ENCODE measurements around the gene HENMT1.
"Not testable (repeated sequence)": the region's sequence is repeated elsewhere in the genome, so short reads cannot be mapped to it uniquely, and the experiment has no call there.

HENMT1 gene

DNA sequence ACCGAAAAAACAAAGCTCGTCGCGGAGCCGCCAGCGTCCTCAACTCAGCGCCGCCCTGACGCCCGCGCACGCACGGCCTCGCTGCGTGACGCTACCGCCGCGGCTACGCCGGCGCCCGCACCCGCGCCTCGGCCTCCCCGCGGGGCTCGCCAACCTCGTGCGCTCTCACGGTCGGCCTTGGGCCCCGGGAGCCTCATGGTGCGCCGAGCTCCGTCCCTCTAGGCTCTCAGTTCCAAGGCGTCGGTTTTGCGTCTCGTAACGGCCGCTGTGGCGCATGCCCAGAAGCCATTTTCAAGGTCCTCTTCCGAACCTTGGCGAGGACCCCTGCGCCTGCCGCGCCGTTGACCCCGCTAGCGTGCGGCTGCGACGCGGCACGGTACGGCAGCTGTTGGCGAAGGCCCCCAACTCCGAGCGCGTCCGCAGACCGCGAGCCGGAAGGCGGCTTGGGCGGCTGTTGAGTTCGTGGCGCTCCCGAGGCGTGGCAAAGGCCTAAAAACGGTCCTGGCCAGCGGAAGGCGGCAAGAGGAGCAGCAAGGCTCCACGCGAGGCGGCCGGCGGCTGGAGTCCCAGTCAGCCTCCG lies at the start of gene HENMT1:
Gene HENMT1 (minus strand): TSS at position 64 of the 580 bp plus-strand sequence. CDS start 1,209 bp downstream, outside the sequence.
- peak; percentile 26 for DNase-seq (ENCODE audit: low spot score)

DNA sequence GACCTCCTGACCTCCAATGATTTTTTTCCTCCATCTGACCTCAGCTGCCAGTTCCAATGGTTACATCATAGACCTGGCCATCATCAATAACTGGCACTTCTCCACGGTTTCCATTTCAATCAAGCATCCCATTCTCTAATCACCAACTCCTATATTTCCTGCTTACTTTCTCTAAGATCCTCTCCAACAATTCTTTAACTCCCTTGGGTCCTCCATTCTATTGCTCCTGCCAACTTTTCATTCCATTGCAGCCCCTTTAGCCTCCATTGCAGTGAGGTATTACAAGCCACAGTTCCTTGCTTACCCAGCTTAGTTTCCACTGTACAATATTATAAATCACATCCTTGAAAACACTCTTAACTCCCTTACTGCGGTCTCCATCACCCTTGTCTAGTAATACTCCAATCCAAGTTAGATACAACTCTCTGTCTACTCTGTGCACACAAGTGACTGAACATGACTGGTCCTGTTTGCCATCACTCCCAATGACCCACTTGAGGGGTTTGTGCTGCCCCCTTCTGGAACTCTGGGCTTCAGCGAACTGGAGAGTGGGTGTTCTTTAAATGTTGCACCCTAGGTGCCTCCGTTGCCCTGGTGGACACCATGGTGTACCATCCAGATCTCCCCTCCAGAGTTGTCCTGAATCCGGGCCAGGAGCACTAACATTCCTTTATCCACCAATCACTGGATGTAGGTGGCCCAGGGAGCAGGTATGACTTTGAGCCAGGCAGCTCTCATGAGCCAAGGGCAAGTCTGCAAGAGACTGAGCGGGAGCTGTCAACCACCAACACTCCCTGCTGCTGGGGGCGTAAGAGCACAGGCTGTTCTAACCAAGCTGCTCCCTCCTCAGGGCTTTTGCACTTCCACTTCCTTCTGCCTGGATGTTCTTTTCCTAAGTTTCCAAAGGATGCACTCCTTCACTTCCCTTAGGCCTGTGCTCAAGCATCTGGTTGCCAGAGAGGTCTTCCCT lies 48.1 kb upstream of the HENMT1 start:
- DNase-seq (ENCODE audit: low spot score) = no peak

DNA sequence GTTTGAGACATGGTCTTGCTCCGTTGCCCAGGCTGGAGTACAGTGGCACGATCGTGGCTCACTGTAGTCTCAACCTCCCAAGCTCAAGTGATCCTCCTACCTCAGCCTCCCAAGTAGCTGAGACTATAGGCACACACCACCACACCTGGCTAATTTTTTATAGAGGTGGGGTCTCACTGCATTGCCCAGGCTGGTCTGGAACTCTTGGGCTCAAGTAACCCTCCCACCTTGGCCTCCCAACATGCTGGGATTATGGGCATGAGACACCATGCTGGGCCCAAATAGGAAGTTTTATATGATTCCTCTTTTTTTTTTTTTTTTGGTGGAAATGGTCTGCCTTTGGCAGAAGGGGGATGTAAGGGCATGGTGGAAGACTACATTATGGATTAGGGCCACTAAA lies 45.8 kb upstream of the HENMT1 start:
- DNase-seq (ENCODE audit: low spot score) = no peak

DNA sequence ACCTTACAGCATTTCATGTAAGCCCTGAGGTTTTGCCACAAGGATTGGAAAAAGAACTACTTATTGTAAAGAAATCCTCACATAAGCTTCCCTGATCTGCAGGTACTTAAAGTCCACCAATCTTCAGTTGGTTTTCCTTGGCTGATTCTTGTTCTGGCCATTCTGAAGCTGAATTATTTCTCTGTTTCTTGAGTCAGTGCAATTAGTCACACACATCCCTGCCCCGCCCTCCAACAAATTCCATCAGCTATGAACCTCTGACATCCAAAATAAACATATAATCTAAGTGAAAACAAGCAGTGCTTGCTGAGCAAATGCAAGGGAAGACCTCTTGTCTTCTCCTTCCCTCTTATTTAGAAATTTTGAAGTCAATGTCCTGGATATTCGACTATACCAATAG lies 43.6 kb upstream of the HENMT1 start:
- no peak for DNase-seq (ENCODE audit: low spot score)

DNA sequence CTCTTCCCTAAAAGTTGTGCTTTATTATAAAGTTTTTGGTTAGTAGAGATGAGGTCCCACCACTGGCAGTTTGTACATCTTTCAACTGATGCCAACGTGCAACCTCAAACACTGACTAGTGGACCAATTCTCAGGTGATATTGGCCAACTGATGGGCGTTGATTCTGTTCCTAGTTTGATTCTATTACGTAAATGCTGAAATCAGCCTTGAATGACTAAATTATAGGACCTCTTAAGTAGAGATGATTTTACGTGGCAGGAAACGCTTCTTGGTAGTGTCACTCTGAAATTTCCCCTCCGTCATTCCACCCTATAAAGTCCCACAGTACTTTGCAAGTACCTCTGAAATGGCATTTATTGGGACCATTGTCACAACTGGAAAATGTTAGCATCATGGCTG lies 43.0 kb upstream of the HENMT1 start:
- no peak for DNase-seq (ENCODE audit: low spot score)

DNA sequence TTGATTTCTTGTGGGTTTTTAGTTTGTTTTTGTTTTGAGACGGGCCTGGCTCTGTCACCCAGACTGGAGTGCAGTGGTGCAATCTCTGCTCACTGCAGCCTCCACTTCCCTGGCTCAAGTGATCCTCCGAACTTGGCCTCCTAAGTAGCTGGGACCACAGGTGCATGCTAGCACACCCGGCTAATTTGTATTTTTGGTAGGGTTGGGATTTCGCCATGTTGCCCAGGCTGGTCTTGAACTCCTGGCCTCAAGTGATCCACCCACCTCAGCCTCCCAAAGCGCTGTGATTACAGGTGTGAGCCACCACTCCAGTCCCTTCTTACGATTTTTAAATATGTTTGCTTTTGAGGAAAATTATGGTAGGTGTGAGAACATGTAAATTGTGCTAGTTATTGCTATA lies 41.2 kb upstream of the HENMT1 start:
- not testable (repeated sequence) for DNase-seq (ENCODE audit: low spot score)

DNA sequence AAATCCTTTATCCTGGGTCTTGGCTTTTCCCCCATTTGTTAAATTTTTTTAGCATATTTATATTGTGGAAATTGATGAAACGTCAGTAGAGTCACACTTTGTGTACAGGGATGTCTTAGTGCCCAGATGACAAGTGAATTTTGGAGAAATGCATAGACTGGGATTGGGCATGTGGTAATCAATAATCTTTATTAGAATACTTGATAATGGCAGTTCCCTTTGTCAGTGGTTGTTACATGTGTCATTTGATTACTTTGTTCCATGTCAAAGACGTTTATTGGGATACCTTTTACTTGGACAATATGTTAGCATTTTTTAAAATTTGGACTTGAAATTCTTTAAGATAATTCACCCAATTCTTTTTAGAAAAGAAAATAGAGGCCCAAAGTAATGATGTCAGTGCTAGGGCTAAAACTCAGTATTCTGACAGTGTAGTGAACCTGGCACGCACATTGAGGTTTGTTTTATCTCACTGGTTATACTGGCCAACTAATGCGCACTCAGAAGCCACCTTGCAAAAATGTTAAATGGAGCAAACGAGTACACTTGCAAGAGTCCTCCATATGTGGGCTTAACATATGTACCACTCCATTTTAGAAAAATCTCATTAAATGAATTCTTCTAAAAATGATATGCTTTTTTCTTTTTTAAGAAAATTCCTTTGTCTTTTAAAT lies 40.4 kb upstream of the HENMT1 start:
- DNase-seq (ENCODE audit: low spot score) = peak; percentile 42

DNA sequence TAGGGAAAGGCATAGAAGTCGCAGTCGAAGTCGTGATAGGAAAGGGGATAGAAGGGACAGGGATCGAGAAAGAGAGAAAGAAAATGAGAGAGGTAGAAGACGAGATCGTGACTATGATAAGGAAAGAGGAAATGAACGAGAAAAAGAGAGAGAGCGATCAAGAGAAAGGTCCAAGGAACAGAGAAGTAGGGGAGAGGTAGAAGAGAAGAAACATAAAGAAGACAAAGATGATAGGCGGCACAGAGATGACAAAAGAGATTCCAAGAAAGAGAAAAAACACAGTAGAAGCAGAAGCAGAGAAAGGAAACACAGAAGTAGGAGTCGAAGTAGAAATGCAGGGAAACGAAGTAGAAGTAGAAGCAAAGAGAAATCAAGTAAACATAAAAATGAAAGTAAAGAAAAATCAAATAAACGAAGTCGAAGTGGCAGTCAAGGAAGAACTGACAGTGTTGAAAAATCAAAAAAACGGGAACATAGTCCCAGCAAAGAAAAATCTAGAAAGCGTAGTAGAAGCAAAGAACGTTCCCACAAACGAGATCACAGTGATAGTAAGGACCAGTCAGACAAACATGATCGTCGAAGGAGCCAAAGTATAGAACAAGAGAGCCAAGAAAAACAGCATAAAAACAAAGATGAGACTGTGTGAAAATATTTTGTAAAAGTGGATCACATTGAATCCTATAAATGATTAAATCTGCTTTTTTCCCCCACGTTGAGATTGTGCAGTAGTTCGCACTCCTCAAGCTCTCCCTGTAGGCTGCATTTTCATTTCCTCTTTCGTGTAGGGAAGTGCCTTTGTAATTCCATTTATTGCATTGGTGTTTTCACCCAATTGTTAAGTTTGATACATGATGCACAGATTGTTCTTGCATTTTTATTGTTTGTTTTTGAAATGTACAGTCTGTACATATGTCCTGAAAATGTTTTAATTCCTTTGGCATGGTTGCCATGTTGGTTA lies 38.8 kb upstream of the HENMT1 start:
- no peak for DNase-seq (ENCODE audit: low spot score)

DNA sequence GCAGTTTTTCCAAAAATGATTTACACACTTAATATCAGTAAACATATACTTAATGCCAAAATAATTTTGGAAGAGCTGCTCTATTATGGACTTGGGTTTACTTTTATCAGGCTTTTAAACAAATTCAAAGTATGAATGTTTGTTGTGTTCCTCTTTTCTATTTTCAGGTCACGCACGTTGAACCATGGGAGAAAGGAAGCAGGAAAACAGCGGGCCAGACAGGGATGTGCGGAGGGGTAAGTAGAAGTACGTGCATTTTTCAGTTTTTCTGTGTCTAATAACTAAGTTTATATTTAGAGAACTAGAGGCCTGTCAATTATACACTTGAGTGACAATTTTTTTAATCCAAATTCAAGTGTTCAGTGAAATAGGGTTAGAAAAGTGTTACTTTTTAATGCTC lies 34.6 kb upstream of the HENMT1 start:
- no peak for DNase-seq (ENCODE audit: low spot score)

DNA sequence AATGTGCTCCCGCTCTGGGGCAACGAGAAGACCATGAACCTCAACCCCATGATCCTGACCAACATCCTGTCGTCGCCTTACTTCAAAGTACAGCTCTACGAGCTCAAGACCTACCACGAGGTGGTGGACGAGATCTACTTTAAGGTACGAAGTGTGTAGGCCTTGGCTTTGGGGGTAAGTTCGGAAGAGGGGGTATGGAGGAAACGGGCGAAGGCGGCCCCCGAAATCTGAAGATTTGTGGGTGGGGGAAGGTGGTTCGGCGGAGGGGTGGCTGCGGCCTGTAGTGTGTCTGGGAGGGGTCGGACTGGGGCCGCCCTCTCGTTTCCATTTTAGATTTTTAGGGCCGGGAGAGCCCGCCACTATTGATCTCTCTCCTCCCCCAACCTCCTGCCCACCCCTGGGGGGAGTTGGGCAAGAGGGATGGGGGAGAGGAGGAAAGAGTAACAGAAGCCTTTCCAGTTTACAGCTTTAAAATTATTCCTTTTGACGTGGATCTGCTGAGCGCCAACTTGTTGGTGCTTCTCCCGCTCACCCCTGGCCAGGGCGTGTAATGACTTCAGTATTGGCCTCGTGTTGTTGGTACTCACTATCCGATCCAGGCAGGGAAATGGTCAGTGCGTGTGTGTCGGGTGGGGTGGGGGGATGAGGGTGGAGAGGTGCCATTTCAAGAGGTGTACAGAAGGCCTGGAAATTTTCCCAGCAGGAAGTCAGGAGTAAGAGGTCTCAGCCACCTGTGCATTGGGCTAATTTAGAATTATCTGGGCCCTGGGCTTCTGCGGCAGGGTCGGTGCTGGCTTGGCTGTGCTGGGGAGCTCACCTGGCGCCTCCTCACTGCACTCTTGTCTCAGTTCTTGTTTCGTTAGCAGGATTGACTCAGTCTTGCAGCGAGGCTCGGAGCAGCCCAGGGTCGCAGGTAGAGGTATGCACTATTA lies 32.1 kb upstream of the HENMT1 start:
- peak; percentile 93 for DNase-seq (ENCODE audit: low spot score)

DNA sequence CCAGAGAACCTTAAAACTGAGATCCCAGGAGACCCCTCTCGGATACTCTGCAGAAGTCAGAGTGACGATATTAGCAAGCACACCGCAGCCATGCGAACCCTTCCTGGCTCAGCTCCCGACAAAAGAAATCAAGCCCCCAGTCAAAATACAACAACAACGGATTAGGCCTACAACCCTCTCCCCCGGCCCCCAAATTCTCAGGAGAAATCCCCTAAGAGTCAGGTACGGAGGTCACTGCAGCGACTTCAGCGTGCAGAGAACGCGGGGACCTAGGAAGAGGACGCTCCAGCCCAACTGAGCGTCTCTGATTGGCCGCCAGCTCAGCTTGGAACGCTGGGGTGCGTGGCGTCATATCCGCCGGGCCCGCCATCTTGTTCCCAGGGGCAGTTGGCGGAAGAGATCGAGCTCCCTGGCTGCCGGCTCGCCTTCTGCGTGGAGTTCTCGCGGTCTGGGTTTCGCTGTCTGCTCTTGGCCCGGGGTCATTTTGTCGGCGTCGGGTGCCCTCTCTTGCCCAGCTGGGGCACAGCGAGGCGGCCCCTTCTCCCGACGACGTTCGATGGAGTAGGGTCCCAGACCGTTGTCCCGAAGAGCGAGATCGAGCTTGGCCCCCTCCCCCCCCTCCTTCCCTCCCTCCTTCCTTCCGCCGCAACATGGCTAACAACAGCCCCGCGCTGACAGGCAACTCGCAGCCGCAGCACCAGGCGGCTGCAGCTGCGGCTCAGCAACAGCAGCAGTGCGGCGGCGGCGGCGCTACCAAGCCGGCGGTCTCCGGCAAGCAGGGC lies 31.2 kb upstream of the HENMT1 start, which contains the start of gene PRPF38B:
Gene PRPF38B (plus strand): TSS at position 369 of the 782 bp plus-strand sequence. CDS start 282 bp downstream, at position 651.
- DNase-seq (ENCODE audit: low spot score) = peak; percentile 95

DNA sequence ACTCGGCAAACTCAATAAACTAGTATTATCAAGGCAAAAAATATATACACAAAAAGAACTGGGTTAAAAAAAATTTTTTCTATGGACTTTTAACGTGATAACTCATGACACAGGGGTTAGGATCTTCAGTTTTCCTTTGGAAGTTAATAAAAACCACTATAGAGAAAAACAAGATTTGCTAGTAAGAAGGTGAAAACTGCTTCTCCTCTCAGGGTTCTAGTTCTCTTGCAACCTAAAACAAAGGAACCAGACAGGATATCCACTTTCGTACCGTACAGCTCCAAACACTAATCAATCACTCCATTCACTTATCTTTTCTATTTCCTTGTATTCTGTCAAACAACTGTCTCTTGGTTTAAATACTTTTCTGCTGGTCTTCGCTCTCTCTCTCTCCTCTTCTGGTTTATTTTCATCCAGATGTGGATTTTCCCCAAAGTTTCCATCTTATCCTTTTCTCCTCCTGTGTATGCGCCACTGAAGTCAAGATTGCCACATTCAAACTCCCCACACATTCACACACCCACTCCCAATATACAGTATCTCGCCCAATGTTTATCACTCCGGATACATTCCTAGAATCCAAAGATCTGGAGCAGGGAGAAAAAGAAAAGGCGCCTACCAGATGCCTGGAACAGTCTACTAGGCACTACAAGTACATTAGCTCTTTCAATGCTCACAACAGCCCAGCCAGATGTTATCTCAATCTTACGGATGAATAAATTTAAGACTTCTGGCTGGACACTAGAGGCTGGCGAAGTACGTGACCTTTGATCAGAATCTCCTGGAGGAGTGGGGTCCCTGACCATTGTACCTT lies 30.4 kb upstream of the HENMT1 start:
- no peak for DNase-seq (ENCODE audit: low spot score)

DNA sequence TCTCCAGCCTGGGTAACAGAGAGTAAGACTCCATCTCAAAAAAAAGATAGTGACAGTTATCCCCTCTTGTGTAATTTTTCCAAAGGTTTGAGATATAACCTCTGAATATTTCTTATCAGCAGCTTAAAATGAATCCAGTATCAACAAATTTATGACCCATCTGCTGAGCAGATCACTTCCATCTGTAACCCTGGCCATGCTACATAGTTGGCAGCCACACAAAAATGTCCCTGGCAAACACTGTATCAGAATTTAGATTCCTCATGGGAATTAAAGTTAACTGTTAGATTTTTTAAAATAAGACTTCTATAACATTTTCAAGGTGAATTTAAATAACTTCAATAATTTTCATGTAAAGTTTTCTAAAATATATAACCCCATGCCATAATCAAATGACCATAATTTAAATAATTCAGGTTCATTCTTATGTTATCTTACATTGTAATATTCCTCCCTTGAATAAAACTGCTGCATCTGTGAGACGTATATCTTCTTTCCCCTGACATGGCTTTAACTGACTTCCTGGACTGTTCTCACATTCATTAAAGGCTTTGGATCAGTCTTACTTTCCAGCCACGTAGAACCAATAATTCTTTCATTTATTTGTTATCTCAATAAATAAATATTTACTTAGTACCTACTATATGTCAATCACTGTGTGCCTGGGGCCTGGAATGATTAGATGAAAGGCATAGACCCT lies 25.9 kb upstream of the HENMT1 start:
- DNase-seq (ENCODE audit: low spot score) = peak; percentile 76

DNA sequence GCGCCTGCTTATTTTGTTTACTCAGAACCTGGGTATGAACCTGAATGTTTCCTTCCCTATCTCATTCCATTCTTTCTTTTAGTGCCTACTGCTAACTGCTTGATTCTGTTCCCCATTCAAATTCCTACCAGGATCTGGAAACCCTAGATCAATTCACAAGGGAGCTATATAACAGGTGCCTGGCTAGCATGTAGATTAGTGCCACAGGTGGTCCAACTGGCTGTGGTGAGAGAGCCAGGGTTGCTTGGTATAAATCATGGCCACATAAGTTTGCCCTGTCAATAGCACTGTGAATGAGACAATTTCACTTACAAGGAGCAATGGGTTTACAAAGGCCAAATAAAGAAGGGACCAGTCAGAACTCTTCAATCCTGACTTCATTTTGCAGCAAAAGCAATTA lies 24.6 kb upstream of the HENMT1 start:
- peak; percentile 21 for DNase-seq (ENCODE audit: low spot score)

DNA sequence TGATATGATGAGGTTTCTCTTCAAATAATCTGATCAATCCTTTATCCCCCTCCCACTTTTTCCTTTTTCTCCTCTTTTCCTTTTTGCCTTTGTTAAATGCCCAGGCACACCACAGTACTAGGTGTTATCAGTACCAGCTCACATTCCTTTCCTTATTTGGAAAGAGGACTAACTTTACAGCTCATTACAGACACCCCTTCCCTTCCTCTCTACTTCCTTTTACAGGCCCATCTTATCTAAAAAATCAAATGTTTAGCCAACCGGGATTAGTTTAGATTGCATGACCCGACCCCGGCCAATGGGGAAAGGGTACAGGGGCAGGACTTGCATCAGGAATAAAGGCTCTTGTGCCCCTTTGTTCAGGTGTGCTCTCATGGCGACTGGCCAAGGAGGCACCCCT lies 20.8 kb upstream of the HENMT1 start:
- DNase-seq (ENCODE audit: low spot score) = not testable (repeated sequence)

DNA sequence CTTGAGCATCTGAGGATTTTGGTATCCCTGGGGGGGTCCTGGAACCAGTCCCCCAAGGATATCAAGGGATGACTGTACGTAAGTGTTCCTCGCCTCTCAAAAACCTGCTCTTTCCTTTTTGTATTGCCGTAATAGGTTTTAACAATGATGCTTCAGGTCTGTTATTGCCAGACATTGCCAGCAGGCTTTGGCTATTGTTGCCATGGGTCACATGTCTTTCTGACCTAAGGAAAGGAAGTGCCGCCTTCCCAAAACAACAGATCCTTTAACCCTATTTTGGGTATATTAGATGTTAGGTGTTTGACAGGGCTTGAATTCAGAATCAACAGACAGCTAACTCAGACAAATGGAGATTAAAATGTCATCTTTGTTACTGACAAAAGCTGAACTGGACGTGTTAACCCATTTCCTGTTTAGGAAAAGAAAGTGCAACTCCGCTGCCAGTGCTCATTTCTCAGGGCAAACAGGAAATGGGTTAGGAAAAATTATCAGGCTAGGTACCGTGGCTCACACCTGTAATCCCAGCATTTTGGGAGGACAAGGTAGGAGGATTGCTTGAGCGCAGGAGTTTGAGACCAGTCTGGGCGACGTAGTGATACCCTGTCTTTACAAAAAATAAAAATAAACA lies 18.8 kb upstream of the HENMT1 start:
- DNase-seq (ENCODE audit: low spot score) = no peak

DNA sequence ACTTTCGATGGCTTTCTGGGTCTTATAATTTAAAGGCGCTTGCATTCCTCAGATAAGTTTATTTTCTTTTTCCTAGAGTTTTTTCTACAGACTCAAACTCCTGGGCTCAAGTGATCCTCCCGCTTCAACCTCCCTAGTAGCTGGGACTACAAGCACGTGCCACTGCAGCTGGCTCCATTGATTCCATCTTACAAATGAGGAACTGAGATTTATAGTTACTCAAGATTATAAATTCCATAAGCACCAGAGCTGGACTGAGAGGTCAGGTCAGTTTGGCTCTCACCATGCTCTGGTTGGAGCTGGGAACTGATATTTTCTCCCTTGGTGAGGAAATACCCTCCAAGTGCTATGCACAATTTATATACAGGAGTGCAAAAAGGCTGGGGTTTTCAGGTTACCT lies 17.8 kb upstream of the HENMT1 start:
- DNase-seq (ENCODE audit: low spot score) = no peak

DNA sequence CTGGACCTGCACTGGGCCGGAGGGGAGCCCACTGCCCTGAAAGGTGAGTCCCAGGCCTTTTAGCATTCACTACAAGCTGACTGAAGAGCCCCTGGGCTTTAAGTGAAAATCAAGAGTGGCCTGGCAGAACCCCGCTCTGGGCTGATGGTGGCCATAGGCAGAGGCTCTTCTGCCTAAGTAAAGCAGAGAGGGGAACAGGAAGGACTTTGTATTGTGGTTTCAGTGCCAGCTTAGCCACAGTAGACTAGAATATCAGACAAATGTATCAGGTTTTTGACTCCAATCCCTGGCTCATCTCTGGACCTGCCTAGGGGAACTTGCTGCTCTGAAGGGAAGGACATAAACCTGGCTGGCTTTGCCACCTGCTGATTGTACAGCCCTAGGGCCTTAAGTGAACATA lies 10.2 kb upstream of the HENMT1 start:
- DNase-seq (ENCODE audit: low spot score) = no peak

All from cerebellar cortex (tissue), 1 donor.